Hepatocyte (in vitro differentiated cells): ENCODE results near the gene FOCAD. TPM values are rescaled to one million over a fixed set of nuclear protein-coding genes. Genes with fewer than 3 reads are reported as not detected.

Experiments
- DNase-seq: peaks from one replicate; pipeline ENCODE4 v3.0.0-alpha.2; 2016; ENCODE audit warnings: low spot score
- H2AFZ ChIP-seq: fragments of 200-600 bp; sonication (generic); 2 replicates; pipeline ENCODE4 v1.6.0; 2016; ENCODE audit warnings: antibody characterized with exemption, mild to moderate bottlenecking
- H3K27ac ChIP-seq: fragments of 200-600 bp; sonication (generic); 2 replicates; pipeline ENCODE4 v1.5.1; 2016; ENCODE audit warnings: mild to moderate bottlenecking
- H3K27me3 ChIP-seq: fragments of 200-600 bp; sonication (generic); 2 replicates; pipeline ENCODE4 v1.6.1; 2016
- H3K36me3 ChIP-seq: fragments of 200-600 bp; sonication (generic); replicated peaks from 2 replicates; pipeline ENCODE4 v1.5.1; 2016; ENCODE audit warnings: low read depth; ENCODE audit not compliant: insufficient read depth
- H3K4me1 ChIP-seq: fragments of 200-600 bp; sonication (generic); 2 replicates; pipeline ENCODE4 v1.5.1; 2016; ENCODE audit warnings: mild to moderate bottlenecking, moderate library complexity; ENCODE audit not compliant: insufficient read depth
- H3K4me2 ChIP-seq: fragments of 200-600 bp; sonication (generic); 2 replicates; pipeline ENCODE4 v1.6.0; 2016
- H3K4me3 ChIP-seq: fragments of 200-600 bp; sonication (generic); 2 replicates; pipeline ENCODE4 v1.5.1; 2016; ENCODE audit warnings: mild to moderate bottlenecking
- H3K79me2 ChIP-seq: fragments of 200-600 bp; sonication (generic); 2 replicates; pipeline ENCODE4 v1.6.0; 2017; ENCODE audit warnings: mild to moderate bottlenecking
- H3K9me2 ChIP-seq: fragments of 200-600 bp; sonication (generic); replicated peaks from 2 replicates; pipeline ENCODE4 v1.6.0; 2017; ENCODE audit warnings: mild to moderate bottlenecking; ENCODE audit not compliant: insufficient read depth
- H3K9me3 ChIP-seq: fragments of 200-600 bp; sonication (generic); 2 replicates; pipeline ENCODE4 v1.5.1; 2016; ENCODE audit warnings: low read depth, mild to moderate bottlenecking
- H4K20me1 ChIP-seq: fragments of 200-600 bp; sonication (generic); 2 replicates; pipeline ENCODE4 v1.6.0; 2016; ENCODE audit warnings: mild to moderate bottlenecking; ENCODE audit not compliant: insufficient read depth, poor library complexity, severe bottlenecking
- CTCF ChIP-seq: fragments of 200-600 bp; sonication (generic); IDR thresholded peaks from 2 replicates; pipeline ENCODE4 v1.5.1; 2016; ENCODE audit warnings: antibody characterized with exemption, mild to moderate bottlenecking; ENCODE audit not compliant: poor library complexity
- EZH2 ChIP-seq: fragments of 200-600 bp; sonication (generic); IDR thresholded peaks from 2 replicates; pipeline ENCODE4 v1.6.1; 2016; ENCODE audit warnings: antibody characterized with exemption, mild to moderate bottlenecking, borderline replicate concordance
- EZH2phosphoT487 ChIP-seq: fragments of 200-600 bp; sonication (generic); IDR thresholded peaks from one replicate; pipeline ENCODE4 v1.6.1; 2018; ENCODE audit warnings: antibody characterized with exemption, mild to moderate bottlenecking, low read depth, moderate library complexity; ENCODE audit not compliant: unreplicated experiment, severe bottlenecking
- WGBS: methylation state at CpG from one replicate; pipeline ENCODE4 v1.1.6; 2016; ENCODE audit warnings: low lambda C conversion rate; ENCODE audit errors: missing lambda C conversion rate; 5-methylcytosine and 5-hydroxymethylcytosine counted together
- polyA plus RNA-seq: library from polyadenylated mRNA; unstranded; fragments of >200 nt; fragmentation: Nextera tagmentation; extraction: Ambion mirVana; gene quantifications from 2 replicates; pipeline ENCODE4 v1.2.1, GENCODE V29; 2016
- total RNA-seq: library from RNA; depleted of rRNA; stranded (reverse); fragments of >200 nt; gene quantifications from 2 replicates; pipeline ENCODE4 v1.2.3, GENCODE V29; 2014

FOCAD gene
- total and polyA plus RNA-seq, 2 experiments from 2014 or later = 21.7 to 54.1 TPM

- Histone ChIP-seq H3K36me3 (no peaks in the 10 kb centered on the region), H3K9me3 (no peaks in the 10 kb centered on the region), H3K27ac (no peak overlapping the region), H3K4me2 (no peak overlapping the region), H3K4me1 (no peaks in the 10 kb centered on the region), H3K9me2 (no peaks in the 10 kb centered on the region), H3K27me3 (no peaks in the 10 kb centered on the region), H4K20me1 (no peaks in the 10 kb centered on the region), H2AFZ (no peak overlapping the region), H3K79me2 (no peaks in the 10 kb centered on the region), H3K4me3 (no peak overlapping the region)
- DNase-seq = no peak
- TF ChIP-seq CTCF (no peak), EZH2 (no peak), EZH2phosphoT487 (no peak)
- WGBS = 92% methylated on average over 2 of the region's 2 CpGs
Measured at GRCh38 chr9:20978249-20978648, 294.2 kb downstream of the FOCAD start.

- Histone ChIP-seq H3K79me2 (no peaks in the 10 kb centered on the region), H3K9me3 (no peaks in the 10 kb centered on the region), H3K27ac (peak overlapping the region; percentile 50), H4K20me1 (no peaks in the 10 kb centered on the region), H2AFZ (no peak overlapping the region), H3K4me1 (no peaks in the 10 kb centered on the region), H3K4me3 (no peak overlapping the region), H3K27me3 (no peaks in the 10 kb centered on the region), H3K36me3 (no peaks in the 10 kb centered on the region), H3K4me2 (peak overlapping the region; percentile 8), H3K9me2 (no peaks in the 10 kb centered on the region)
- DNase-seq = no peak
- 49% methylated on average over 3 of the region's 3 CpGs for WGBS
- TF ChIP-seq EZH2 = no peak
- TF ChIP-seq EZH2phosphoT487 = no peak
- no peak for TF ChIP-seq CTCF
Measured at GRCh38 chr9:20980832-20981455, 296.9 kb downstream of the FOCAD start.

GRCh38 chr9:20981486-20981885 lies 297.4 kb downstream of the FOCAD start:
- TF ChIP-seq CTCF (no peak), EZH2phosphoT487 (no peak), EZH2 (no peak)
- Histone ChIP-seq H3K27me3 (no peaks in the 10 kb centered on the region), H3K9me3 (no peaks in the 10 kb centered on the region), H2AFZ (no peak overlapping the region), H3K36me3 (no peaks in the 10 kb centered on the region), H3K9me2 (no peaks in the 10 kb centered on the region), H3K4me2 (peak overlapping the region; percentile 8), H3K79me2 (no peaks in the 10 kb centered on the region), H3K4me1 (no peaks in the 10 kb centered on the region), H3K4me3 (no peak overlapping the region), H4K20me1 (no peaks in the 10 kb centered on the region), H3K27ac (peak overlapping the region; percentile 50)
- 28% methylated on average over 2 of the region's 2 CpGs for whole genome bisulfite sequencing
- peak; percentile 13 for DNase-seq
